ENCODE data around the gene ARMC6.

Gene ARMC6

GRCh38 chr19:19107654-19108053 is 74.3 kb downstream of the ARMC6 start:
- no peak for DNase-seq (ENCODE audit: low read depth)

Data from T follicular helper cell (primary cell).